HG03175 (cell line): ENCODE results near the gene LMO7.
"Not testable (repeated sequence)": the region's sequence is repeated elsewhere in the genome, so short reads cannot be mapped to it uniquely, and the experiment has no call there.

Experiments used
- ATAC-seq: cut with Tn5 transposase; IDR thresholded peaks from one replicate; pipeline ENCODE4 v1.9.1; 2021; ENCODE audit warnings: mild to moderate bottlenecking, moderate library complexity; ENCODE audit not compliant: unreplicated experiment

The LMO7 gene

GRCh38 chr13:75739244-75739868 lies 103.2 kb downstream of the LMO7 start:
- ATAC-seq: no peak

- no peak for ATAC-seq
These were observed 103.9 kb downstream of the LMO7 start for GRCh38 chr13:75740031-75740430.

- ATAC-seq: not testable (repeated sequence)
These were observed 106.9 kb downstream of the LMO7 start for GRCh38 chr13:75743072-75743471.

GRCh38 chr13:75744127-75744526 lies 108.0 kb downstream of the LMO7 start:
- no peak for ATAC-seq

GRCh38 chr13:75745387-75745786 lies 109.3 kb downstream of the LMO7 start:
- no peak for ATAC-seq

GRCh38 chr13:75748874-75749273 lies 112.7 kb downstream of the LMO7 start:
- ATAC-seq: no peak

- ATAC-seq: no peak
These were observed 113.3 kb downstream of the LMO7 start for GRCh38 chr13:75749407-75749806.

GRCh38 chr13:75751350-75751749 lies 115.2 kb downstream of the LMO7 start:
- no peak for ATAC-seq

GRCh38 chr13:75752826-75753225 lies 116.7 kb downstream of the LMO7 start:
- ATAC-seq: no peak

GRCh38 chr13:75754936-75755335 lies 118.8 kb downstream of the LMO7 start:
- no peak for ATAC-seq

GRCh38 chr13:75757336-75757735 lies 121.2 kb downstream of the LMO7 start:
- ATAC-seq: no peak

- no peak for ATAC-seq
These were observed 123.4 kb downstream of the LMO7 start for GRCh38 chr13:75759531-75759930.

GRCh38 chr13:75760131-75761021 lies 124.2 kb downstream of the LMO7 start:
- ATAC-seq: peak; percentile 43

- ATAC-seq: peak; percentile 33
These were observed 125.2 kb downstream of the LMO7 start for GRCh38 chr13:75761369-75761768.

- peak; percentile 90 for ATAC-seq
These were observed 126.2 kb downstream of the LMO7 start for GRCh38 chr13:75762076-75762937.

GRCh38 chr13:75762955-75763354 lies 126.8 kb downstream of the LMO7 start:
- ATAC-seq: no peak

GRCh38 chr13:75763512-75763911 lies 127.4 kb downstream of the LMO7 start:
- ATAC-seq: no peak

- ATAC-seq: no peak
These were observed 128.3 kb downstream of the LMO7 start for GRCh38 chr13:75764251-75764925.

GRCh38 chr13:75764926-75765310 lies 128.8 kb downstream of the LMO7 start:
- no peak for ATAC-seq

- no peak for ATAC-seq
These were observed 130.5 kb downstream of the LMO7 start for GRCh38 chr13:75766636-75767035.
